Iris pigment epithelial cell (primary cell): ENCODE data around the gene MAGEB4.

Experiments used
- DNase-seq: peaks from one replicate; pipeline ENCODE4 v3.0.0-alpha.2; 2011; ENCODE audit warnings: low read depth

The MAGEB4 gene

DNA sequence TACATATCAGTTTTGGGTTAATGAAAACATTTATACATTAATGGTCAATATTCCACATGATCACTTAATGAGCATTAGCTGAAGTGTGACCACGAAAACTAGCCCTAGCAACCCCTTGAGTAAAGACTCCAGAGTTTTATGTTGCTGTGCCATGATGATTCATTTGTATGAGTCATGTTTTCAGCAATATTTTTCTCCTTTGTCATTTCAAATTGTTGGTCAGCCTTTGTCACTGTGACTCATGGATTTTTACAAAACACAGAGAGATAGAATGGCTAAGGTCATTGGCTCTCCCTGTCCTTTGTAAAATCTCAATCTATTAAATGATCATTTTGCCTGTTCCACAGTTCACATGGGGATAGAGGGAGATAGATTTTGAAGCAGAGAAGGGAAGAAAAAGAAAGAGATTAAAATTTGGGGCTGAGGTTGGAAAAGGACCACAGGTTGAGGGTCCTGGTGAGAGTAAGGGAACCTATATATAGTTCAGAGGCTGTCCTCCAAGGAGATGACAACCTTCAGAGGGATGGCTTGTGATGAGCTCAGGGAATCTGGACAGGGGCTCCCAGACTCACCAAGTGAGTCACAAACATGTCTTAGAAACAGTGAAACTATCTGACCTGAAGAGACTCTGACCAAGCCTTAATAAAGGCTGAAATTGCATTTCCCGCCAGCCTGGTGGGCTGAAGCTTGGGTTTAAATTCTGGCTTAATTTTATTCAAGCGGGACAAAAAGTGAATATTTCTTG, 41.8 kb downstream of the MAGEB4 start:
- peak; percentile 87 for DNase-seq
